HG02588 (cell line): Measurements from ENCODE around the gene IFI35.
"Not testable (repeated sequence)": the region's sequence is repeated elsewhere in the genome, so short reads cannot be mapped to it uniquely, and the experiment has no call there.

Experiments used
- ATAC-seq: cut with Tn5 transposase; IDR thresholded peaks from one replicate; pipeline ENCODE4 v1.9.1; 2021; ENCODE audit warnings: mild to moderate bottlenecking, moderate library complexity; ENCODE audit not compliant: unreplicated experiment

Gene IFI35

DNA sequence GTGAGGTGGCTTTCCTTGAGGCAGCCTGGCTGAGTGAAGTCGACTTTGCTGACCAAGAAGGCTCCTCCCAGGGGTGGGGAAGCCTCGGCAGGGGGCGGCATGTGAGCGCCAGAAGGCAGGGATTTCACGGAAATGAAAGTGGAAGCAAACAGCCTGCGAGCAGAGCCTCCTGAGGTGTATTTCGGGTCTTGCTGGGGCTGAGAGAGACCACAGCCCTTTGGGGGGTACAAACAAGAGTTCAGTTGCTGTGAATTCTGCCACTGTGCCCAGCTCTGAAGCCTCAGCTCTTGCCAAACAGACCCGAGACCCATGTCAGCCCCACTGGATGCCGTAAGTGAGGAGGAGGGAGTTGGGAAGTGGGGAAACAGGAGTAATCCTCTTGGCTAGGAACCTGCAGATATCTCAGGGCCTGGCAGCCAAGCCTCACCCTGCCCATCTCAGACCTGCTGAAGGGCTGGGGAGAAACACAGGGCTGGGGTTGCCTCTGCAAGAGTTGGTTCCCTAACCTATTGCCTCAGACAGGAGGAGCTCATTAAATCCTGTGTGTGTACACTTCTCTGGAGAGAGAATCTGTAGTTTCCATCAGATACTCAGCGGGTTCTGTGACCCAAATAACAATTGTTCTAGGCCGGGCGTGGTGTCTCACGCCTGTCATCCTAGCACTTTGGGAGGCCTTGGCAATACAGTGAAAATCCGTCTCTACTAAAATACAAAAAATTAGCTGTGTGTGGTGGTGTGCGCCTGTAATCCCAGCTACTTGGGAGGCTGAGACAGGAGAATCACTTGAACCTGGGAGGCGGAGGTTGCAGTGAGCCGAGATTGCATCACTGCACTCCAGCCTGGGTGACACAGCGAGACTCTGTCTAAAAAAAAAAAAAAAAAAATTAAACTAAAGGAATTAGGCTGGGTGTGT, at the start of gene IFI35:
IFI35 (plus strand) TSS at position 146 of the 913 bp plus-strand sequence; CDS start at position 310, 164 bp downstream.
- ATAC-seq, result peak; percentile 76

DNA sequence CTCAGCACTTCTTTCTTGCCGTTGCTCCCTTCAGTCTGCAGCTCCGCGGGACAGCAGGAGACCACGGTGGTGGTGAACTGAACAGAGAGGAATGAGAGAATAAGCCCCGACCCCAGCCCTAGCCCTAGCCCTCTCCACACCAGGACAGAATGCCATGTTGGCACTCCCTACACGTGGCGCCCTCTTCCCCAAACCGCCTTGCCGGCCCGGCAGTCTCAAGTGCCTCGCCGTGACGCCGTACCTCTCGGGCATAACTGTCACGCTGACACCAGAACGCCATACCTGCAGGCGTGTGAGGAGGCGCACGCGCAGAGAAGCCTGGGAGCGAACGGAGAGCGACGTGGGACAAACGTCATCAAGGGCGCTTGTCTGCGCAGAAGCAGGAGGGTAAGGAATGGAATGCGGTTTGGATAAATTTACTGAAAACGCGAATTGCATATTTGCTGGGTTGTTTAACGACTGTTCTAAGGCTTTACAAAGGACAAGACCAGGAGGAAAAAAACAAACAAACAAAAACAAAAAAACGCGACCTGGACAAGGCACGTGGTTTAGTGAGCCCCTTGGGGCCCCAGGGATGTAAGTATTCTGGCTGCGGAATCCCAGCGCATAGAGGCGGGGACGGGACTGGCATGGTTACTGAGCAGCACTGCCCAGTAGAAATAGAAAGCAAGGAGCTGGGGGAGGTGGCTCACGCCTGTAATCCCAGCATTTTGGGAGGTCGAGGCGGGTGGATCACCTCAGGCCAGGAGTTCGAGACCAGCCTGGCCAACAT, 42.2 kb upstream of the IFI35 start, which contains the start of gene AARSD1:
AARSD1 (minus strand) TSS at position 294 of the 772 bp plus-strand sequence; CDS start at position 280, 14 bp downstream.
- ATAC-seq, result peak; percentile 86

DNA sequence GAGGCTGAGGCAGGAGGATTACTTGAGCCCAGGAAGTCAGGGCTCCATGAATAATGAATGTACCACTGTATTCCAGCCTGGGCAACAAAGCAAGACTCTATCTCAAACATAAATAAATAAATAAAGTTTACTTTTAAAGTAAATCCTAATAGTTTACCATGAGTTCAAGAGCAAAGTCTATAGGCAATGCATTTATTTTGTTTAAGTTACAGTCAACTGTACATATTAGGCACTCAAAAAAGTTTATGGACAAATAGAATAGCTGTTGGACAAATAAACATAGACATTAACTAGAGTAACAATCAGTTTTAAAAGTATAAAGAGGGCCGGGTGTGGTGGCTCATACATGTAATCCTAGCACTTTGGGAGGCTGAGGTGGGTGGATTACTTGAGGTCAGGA, 38.7 kb upstream of the IFI35 start:
- ATAC-seq, result no peak

DNA sequence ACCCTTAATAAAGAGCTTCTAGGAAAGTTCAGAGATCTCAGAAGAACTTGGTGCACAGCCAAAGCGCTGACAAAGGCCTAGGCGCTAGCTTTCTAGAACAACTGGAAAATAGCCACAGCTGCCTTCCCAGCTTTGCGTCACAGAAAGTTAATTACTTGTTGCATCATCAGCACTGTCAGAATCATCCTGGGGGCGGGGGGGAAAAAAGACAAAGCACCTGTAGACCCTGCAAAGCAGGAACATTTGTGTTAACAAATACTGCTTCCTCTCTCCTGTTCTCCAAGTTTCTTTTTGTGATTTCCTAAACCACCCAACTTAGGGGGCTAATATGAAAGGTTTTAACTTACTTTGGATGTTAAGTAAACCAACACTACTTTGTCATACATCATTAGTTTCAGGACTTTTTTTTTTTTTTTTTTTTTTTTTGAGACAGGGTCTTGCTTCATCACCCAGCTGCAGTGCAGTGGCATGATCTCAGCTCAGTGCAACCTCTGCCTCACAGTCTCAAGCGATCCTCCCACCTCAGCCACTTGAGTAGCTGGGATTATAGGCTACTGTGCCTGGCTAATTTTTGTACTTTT, 37.5 kb upstream of the IFI35 start:
- ATAC-seq, result no peak

DNA sequence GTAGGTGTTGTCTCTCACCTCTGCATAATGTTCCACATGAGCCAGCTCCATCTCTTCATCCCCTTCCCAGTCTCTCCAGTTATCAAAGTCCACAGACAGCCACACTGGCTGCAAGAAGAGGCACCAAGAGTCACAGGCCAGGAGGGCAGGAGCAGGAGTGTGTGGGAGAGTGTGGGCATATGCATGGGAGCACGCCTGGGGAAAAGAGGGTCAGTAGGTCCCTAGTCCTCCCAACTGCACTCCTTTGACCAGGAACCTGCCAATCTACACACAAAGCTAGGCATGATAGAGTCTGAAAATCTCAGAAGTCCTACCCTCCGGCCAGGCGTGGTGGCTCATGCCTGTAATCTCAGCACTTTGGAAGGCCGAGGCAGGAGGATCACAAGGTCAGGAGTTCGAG, 35.0 kb upstream of the IFI35 start:
- no peak for ATAC-seq

DNA sequence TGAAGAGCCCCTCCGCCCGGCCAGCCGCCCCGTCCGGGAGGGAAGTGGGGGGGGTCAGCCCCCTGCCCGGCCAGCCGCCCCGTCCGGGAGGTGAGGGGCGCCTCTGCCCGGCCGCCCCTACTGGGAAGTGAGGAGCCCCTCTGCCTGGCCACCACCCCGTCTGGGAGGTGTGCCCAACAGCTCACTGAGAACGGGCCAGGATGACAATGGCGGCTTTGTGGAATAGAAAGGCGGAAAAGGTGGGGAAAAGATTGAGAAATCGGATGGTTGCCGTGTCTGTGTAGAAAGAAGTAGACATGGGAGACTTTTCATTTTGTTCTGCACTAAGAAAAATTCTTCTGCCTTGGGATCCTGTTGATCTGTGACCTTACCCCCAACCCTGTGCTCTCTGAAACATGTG, 33.3 kb upstream of the IFI35 start:
- not testable (repeated sequence) for ATAC-seq

DNA sequence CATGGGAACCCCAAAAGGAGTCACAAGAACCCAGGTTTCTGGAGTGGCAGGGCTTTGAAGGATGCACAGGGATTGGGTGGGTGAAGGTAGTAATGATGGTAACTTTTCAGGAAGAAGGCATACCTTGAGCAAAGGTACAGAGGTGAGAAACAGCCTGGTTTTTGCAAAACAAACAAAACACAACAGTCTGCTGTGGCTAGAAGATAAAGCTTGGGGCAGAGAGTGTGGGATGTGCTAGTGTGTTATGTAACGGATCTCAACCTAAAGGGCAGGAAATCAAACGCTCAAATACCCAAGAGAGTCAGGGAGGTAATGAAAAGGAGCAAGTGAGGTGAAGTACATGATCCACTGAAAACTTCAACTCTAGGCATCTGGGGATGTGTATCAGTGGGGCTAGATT, 31.3 kb upstream of the IFI35 start:
- ATAC-seq, result no peak

DNA sequence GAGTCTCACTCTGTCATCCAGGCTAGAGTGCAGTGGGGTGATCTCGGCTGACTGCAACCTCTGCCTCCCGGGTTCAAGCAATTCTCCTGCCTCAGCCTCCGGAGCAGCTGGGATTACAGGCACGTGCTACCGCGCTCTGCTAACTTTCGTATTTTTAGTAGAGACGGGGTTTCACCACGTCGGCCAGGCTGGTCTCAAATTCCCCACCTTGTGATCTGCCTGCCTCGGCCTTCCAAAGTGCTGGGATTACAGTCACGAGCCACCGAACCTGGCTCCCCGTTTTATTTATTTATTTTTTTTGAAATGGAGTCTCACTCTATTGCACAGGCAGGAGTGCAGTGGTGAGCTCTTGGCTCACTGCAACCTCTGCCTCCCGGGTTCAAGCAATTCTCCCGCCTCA, 30.9 kb upstream of the IFI35 start:
- ATAC-seq, result not testable (repeated sequence)

DNA sequence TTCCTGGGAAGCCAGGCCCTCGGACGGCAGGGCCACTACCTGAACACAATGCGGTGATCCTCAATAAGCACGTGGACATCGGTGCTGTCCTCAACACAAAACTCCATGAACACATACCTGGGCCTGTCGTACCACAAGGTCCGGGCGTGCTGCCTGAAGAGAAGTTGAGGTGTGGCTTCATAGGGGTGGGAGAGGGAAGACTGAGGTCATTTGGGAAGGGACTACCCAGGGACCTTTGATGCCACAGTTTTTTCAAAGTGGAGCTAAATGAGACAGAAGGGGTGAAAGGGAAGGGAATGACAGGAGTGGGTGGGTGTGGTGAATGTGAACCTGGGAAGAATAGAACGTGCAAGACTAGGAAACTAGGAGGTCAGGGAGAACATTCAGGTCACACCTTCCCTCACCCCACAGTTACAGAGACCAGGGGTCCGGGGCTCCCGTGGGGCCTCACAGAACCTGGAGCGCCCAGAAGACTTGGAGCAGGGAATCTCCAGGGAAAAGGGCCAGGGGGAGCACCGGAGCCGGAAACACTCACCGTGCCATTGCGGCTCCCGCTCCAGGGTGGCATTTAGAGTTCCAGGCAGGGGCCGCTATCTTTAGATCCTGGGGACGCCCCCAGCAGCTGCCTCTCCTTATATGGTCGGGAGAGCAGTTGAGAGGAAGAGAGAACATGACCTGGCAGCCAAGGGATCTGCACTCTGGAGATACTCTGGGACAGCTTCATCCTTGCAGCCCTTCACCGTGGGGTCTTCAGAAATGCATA, 26.9 kb upstream of the IFI35 start, which contains the start of gene PTGES3L:
PTGES3L (minus strand) TSS at position 570 of the 763 bp plus-strand sequence; CDS start at position 543, 27 bp downstream.
- peak; percentile 33 for ATAC-seq

DNA sequence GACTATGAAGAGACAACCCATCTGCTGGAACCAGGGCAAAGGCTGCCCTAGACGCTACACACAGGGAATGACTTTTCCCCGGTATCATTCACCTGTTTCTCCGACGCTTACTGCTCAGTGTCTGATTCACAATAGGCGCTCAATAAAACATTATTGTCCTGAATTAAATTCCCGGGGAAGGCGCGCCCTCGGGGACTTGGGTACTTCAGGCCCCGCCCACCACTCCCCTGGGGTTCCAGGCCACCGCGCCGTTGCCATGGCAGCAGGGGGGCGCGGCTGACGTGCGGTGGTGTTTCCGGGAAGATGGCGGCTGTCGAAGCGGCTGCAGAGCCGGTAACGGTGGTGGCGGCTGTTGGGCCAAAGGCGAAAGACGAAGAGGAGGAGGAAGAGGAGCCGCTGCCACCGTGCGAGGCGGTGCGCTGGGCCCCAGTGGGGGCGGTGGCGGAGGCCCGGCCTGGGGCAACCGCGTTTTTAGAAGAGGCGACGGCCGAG, 26.3 kb upstream of the IFI35 start, which contains the start of gene RUNDC1:
RUNDC1 (plus strand) TSS at position 292 of the 492 bp plus-strand sequence; CDS start at position 304, 12 bp downstream.
- peak; percentile 68 for ATAC-seq

DNA sequence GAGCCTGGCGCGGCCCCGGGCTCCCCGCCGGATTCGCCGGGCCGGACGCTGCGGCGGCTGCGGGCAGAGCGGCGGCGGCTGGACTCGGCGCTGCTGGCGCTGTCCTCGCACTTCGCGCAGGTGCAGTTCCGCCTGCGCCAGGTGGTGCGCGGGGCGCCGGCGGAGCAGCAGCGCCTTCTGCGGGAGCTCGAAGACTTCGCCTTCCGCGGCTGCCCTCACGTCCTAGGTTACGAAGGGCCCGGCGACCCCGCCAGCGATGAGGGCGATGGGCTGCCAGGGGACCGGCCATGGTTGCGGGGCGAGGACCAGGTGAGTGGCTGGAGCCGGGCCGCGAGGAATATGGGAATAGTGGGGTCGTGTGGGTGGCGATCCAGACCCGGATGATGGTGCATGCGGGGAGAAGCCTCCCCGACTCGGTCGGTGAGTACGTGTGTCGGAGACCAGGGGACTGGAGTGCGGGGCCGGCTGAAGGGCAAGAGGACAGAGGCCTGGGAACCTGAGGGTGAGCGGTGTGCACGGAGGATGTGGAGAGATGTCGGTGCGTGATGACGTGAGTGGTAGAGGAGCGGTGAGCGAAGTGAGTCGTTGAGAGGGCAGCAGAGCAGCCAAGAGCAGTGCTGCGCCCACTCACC, 25.7 kb upstream of the IFI35 start:
- ATAC-seq, result peak; percentile 47

DNA sequence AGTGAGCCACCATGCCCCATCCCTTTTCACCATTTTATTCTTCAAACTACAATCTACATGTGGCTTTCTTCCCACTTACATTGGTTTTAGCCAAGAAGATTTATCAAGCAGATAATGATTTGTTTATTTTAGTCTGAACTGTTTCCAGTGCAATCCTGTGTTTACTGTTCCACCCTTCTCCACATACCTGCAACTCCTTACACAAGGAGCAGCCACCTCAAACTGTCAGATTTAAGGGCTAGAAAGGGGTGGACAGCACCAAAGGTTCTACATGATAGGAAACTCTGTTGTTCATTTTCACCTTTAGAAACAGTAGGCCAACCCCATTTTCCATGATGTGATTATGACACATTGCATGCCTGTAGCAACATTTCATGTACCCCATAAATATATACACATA, 24.3 kb upstream of the IFI35 start:
- ATAC-seq, result no peak

DNA sequence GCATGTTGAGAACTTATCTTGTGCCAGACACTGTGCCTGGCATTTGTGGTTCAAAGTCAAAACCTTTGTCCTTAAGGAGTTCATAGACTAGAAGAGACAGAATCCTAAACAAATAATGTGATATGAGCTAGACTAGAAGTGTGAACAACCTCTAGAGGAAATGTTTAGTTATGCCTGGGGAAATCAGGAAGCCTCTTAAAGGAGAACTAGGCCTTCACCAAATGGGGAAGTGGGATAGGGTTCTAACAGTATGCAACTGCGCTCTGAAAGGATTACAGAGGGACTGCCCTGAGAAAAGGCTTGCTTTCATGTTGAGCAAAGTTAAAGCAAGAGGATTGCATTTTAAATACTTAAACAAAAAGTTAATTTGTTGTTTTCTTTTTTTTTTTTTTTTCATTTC, 21.4 kb upstream of the IFI35 start:
- ATAC-seq, result peak; percentile 43

DNA sequence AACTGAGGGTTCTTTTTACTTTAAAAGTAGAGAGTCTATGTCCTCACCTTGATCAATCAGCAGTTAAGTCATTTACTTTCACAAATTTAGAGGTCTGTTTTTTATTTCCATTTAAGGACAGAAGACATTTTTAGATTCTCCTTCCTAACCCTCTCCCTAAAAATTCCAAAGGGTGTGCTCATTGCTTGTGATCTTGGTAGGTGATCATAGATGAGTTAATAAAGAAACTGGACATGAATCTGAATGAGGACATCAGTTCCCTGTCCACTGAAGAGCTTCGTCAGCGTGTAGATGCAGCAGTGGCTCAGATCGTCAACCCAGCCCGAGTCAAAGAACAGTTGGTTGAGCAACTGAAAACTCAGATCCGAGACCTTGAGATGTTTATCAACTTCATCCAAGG, 17.4 kb upstream of the IFI35 start:
- ATAC-seq, result no peak

DNA sequence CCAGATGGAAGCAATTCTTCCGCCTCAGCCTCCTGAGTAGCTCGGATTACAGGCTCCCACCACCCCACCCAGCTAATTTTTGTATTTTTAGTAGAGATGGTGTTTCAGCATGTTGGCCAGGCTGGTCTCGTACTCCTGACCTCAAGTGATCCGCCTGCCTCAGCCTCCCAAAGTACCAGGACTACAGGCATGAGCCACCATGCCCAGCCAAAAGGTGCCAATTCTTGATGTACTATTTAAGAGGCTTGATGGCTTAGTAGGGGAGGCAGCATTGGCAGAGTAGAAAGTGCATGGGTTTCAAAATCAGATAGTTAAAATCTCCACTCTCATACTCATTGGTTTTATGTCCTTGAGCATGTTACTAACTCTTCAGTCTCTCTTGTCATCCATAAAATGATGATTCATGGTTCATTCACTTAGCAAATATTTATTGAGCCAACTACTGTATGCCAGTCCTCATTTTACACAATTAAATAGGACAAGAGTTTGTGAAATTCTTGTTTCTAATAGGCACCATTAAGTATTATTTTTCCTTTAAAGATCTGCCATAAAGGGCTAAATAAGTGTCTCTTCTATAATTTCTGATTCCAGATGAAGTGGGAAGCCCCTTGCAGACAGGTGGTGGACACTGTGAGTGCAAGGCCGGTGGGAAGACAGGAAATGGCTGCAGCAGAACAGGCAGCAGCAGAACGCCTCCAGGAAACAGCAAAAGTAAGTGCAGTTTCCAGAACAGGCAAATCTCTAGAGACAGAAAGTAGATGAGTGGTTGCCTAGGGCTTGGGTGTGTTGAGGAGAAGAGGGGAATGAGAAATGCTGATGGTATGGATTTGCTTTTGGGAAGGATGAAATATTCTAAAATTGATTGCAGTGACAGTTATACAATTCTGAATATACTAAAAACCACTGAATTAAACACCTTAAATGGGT, 16.6 kb upstream of the IFI35 start:
- no peak for ATAC-seq

DNA sequence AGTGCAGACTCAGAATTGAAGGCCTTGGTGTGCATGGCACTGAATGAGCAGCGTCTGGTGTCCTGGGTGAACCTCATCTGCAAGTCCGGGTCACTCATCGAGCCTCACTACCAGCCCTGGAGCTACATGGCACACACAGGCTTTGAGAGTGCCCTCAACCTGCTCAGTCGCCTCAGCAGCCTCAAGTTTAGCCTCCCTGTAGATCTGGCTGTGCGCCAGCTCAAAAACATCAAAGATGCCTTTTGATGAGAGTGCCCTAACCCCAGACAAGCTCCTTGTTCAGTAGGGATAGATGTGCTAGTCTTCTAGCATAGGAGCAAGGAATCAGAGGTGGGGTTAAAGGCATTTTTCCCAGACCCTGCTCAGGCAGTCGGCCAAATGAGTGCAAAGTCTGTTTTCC, 15.1 kb upstream of the IFI35 start:
- ATAC-seq, result no peak

DNA sequence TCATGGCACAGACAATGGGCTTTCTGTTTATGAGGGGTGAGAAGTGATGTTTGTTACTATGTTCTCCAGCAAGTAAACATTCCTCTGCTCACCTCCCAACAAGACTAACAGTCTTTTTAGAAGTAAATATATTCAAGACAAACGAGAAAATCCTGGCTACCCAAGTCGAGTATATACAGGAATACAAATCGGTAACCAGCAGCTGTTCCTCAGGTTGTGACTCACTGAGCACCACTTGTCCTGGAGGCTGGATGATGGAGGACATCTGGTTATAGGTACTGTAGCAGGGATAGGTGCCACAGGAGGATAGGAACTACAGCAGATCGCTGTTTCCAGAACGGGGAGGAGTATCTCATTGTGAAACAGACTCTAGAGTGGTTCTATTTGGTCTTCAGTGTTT, 13.7 kb upstream of the IFI35 start:
- no peak for ATAC-seq

DNA sequence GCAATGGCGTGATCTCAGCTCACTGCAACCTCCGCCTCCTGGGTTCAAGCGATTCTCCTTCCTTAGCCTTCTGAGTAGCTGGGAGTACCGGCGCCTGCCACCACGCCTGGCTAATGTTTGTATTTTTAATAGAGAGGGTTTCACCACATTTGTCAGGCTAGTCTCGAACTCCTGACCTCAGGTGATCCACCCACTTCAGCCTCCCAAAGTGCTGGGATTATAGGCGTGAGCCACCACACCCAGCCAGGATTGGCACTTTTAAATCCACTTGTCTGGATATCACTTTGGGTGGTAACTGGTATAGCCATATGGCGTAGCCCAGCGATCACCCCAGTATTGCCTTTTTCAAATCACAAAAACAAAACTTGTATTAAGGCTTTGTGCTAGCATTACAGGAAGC, 12.7 kb upstream of the IFI35 start:
- ATAC-seq, result not testable (repeated sequence)
